Non-pigmented ciliary epithelial cell (primary cell): ENCODE measurements around the gene SMAD7.

Experiments
- DNase-seq: peaks from one replicate; pipeline ENCODE4 v3.0.0-alpha.2; 2010; ENCODE audit warnings: low read depth

The SMAD7 gene

GRCh38 chr18:48959921-48960920 is 9.5 kb upstream of the SMAD7 start:
- DNase-seq = no peak

DNA sequence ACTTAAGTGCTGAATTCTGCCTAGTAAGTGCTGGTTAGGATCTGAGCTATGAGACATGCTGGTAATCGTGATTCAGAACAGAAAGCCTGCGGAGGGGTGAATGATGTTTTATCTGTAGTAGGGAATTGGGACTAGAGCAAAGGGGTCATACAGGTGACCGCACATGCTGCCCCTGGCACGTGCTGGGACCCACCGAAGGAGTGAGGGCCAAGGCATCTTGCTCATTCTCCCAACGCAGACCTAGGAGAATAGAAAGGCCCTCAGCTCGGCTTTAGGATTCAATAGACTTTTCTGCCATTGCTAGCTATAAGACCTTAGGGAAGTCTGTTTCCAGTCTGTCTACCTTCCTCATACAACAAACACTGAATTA is 8.8 kb upstream of the SMAD7 start:
- no peak for DNase-seq

- no peak for DNase-seq
Measured at GRCh38 chr18:48958951-48959350, 8.2 kb upstream of the SMAD7 start.

GRCh38 chr18:48957616-48958015 is 6.9 kb upstream of the SMAD7 start:
- no peak for DNase-seq

GRCh38 chr18:48957136-48957535 is 6.4 kb upstream of the SMAD7 start:
- DNase-seq = no peak

DNA sequence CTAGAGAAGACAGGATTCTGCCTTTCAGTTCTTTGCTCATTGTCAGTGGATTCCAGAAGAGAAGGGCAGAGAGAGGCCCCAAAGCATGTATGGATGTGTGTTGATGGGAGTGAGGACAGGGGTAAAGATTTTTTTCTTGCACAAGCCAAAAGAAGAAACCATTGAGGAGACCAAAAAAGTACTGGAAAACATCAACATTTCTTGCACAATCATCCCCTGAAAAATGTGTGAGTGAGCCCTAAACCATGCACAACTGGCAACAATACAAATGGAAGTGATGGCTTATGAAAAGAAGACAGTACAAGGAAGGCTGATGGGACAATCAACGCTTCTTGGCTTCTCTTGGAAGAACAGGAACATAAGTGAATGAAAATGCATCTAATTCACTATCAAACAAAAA is 5.6 kb upstream of the SMAD7 start:
- no peak for DNase-seq

GRCh38 chr18:48955830-48956261 is 5.1 kb upstream of the SMAD7 start:
- peak; percentile 63 for DNase-seq

DNA sequence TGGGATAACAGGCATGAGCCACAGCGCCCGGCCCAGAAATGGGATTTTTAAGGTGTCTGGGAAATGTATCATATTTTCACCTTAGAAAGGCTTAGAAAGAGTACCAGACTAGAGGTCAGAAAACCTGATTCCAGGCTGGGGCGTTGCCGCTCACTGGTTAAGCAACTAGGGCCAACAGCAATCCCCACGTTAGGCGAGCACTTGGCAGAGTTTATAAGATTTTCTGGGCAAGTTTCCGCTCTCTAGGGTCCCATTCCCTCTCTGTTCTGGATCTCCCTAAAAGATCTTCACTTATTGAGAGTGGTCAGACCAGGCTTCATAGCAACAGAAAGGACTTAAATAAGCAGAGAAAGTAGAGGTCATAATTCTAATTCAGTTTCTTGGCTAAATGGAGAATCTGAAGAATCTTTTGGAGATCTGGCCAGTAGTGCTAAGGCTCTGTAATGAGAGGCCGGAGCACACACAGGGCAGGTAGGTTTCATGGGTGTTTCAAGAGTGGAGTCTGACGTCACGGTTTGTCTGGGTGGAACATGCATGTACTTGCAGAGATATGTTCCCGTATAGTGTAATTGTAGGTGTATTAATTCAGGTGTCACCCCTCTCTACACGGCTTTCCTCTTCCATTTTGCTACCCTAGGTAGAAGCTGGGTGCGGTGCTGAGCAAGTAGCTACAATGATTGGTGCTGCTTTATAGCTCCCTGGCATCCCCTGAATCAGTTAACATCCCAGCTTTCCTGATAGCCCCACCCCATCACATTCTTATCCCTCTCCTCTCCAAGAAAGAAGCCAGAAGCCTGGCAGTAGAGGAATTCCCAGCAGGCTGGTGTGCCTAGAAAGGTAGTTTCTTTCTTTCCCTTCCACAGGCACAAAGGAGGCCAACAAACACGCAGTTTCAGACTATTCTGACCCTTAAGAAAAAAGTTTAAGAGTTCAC is 4.4 kb upstream of the SMAD7 start:
- DNase-seq = no peak

- no peak for DNase-seq
Measured at GRCh38 chr18:48953104-48953706, 2.4 kb upstream of the SMAD7 start.

GRCh38 chr18:48952287-48953103 is 1.7 kb upstream of the SMAD7 start:
- no peak for DNase-seq

- DNase-seq = no peak
Measured at GRCh38 chr18:48951448-48952286, 902 bp upstream of the SMAD7 start.

GRCh38 chr18:48949606-48950535 is 894 bp downstream of the SMAD7 start:
- no peak for DNase-seq

DNA sequence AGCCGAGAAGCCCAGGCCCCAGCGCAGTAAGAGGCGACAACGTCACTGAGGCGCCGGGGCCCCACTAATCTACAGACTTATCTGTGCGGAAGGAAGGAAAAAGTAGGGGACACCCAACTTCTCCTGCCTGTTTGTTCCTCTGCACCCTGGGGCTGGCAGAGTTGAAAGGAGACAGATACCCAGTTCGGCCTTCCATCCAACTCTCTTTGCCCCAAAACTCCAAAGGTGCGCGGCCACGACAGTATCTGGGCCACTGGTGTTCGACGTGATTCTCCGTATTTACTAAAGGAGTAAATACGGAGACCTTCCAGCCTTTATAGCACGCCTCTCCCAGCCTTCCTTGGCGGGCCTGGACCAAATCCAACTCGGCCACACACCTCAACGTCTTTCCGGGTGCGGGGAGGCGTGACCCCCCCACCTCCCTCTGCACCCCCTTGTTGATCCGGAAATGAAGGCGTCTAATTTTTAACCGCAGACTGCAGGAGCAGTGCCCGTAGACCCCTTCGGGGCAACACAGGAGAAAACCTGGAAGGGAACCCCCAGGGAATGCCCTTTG is 1.6 kb downstream of the SMAD7 start:
- no peak for DNase-seq

DNA sequence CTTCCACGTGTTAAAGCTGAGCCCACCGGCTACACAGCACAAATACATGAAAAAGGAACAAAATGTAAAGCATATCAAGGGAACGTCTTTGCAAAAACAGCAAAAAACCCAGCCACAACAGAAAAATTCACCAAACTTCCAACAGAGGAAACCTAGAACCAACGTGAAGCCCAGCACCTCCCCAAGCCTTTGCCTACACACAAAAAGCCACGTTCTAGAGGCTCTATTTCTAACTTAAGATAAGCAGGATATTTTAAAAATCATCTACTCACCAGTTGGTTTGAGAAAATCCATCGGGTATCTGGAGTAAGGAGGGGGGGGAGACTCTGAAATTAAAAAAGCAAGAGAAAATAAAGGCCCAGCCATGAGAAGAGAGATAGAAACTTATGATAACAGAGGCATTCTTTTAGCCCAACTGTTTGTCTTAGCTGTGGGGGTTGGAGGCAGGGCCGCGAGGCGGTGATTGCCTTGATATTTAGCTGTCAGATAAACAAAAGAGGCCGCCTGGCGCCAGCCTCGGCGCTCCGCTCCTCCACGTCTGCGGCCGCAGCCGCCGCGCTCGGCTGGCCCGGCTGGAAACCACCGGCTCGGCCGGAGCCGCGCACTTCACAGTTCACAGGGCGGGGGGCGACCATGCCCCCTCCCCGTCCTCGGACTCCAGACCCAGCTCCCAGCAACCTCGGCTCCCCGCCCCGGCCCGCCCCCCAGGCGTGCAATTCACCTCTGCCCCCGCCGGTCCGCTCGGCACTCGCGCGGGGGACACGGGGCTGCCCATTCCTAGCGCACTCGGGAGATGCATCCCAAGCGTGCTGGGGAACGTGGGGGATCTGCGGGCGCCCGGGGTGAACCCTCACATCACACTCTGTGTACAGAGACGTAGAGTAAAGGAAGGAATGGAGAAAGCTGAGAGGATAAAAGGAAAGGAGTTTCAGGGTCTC is 2.4 kb downstream of the SMAD7 start:
- no peak for DNase-seq

- no peak for DNase-seq
Measured at GRCh38 chr18:48947560-48947959, 3.2 kb downstream of the SMAD7 start.

DNA sequence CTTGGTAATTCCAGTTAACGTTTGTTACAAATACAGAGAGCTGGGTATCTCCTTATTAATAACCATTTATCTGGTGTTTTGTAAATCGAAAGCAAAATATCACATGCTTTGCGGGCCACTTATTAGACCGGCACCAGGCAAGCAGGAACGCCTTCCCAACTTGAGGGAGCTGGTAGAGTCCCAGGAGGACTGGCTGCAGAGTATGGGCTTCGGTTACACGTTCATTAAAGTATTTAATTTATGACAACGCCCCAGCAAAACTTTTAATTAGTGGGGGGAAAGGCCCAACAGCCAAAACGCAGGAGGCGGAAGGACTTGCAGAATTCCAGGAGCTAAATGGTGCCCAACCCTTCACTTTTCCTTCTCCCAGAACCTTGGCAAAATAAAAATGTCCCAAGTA is 3.7 kb downstream of the SMAD7 start:
- no peak for DNase-seq

- DNase-seq = no peak
Measured at GRCh38 chr18:48946329-48946835, 4.4 kb downstream of the SMAD7 start.

DNA sequence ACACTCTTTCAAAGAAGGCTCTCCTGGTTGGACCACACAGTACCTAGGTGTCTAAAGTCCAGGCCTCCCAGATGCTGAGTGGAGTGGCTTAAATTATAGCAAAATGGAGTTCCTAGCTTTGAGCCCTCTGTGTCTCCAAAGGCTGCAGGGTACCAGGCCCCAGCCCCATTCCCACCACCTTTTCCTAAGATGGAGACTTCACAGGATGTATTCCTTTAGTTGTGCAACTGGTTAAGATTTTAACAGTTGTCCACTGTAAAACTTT is 4.9 kb downstream of the SMAD7 start:
- DNase-seq = no peak
